ENCODE data around the gene NINJ2. TPM values are rescaled to one million over a fixed set of nuclear protein-coding genes. Genes with fewer than 3 reads are reported as not detected.

NINJ2 gene
- total RNA-seq, 4 donors from 2014 or later, result 0.78 to 9.0 (median 5.2) TPM

- no CpG with 5 or more reads among the region's 7 CpGs for WGBS, 2 donors (ENCODE audit: low coverage in 1 of 2)
- H3K4me3 ChIP-seq, result no peak overlapping the region
- H3K27me3 ChIP-seq, result peaks cover 8% of the 10 kb centered on the region
Observed at GRCh38 chr12:527241-527640, 136.0 kb downstream of the NINJ2 start.

DNA sequence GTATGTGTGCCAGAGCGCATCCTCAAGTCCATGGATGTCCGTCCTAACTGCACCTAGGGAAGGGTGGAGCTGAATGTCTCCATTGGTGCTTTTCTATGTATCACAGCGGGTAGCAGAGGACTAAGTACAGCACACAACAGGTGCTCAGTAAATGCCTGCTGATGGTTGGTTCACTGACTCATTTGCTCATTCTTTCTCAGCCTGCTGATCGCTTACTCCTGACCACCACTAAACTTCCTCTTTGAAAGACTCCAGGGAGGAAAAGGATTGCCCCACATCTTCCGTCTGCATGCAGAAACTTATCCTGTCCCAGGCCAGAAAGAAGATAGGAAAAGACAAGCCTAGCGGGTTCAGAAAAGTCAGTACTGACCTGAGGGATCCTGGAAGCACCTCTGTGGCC, 137.2 kb downstream of the NINJ2 start:
- Histone ChIP-seq H3K27me3 (peaks cover 16% of the 10 kb centered on the region), H3K27ac (no peak overlapping the region), H3K4me3 (no peak overlapping the region), H3K36me3 (no peaks in the 10 kb centered on the region), H3K9me3 (no peaks in the 10 kb centered on the region), H3K4me1 (no peaks in the 10 kb centered on the region)
- TF ChIP-seq POLR2A (IDR thresholded peaks at IDR 0.05), result no peak
- TF ChIP-seq EP300 (IDR thresholded peaks at IDR 0.05), result no peak
- no peak for TF ChIP-seq POLR2AphosphoS5 (IDR thresholded peaks at IDR 0.05)
- TF ChIP-seq, protein P1, sequence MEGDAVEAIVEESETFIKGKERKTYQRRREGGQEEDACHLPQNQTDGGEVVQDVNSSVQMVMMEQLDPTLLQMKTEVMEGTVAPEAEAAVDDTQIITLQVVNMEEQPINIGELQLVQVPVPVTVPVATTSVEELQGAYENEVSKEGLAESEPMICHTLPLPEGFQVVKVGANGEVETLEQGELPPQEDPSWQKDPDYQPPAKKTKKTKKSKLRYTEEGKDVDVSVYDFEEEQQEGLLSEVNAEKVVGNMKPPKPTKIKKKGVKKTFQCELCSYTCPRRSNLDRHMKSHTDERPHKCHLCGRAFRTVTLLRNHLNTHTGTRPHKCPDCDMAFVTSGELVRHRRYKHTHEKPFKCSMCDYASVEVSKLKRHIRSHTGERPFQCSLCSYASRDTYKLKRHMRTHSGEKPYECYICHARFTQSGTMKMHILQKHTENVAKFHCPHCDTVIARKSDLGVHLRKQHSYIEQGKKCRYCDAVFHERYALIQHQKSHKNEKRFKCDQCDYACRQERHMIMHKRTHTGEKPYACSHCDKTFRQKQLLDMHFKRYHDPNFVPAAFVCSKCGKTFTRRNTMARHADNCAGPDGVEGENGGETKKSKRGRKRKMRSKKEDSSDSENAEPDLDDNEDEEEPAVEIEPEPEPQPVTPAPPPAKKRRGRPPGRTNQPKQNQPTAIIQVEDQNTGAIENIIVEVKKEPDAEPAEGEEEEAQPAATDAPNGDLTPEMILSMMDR (IDR thresholded peaks at IDR 0.05), result no peak
- ATAC-seq, result no peak
- WGBS, 2 donors (ENCODE audit: low coverage in 1 of 2), result 67 to 72% methylated on average over 1 to 6 of the region's 6 CpGs

More at GRCh38 chr12:527241-527640, 136.0 kb downstream of the NINJ2 start:
- TF ChIP-seq, protein P1 (IDR thresholded peaks at IDR 0.05), result no peak
- TF ChIP-seq POLR2AphosphoS5 (IDR thresholded peaks at IDR 0.05) (no peak), EP300 (IDR thresholded peaks at IDR 0.05) (no peak)
- Histone ChIP-seq H3K4me1 (no peaks in the 10 kb centered on the region), H3K36me3 (no peaks in the 10 kb centered on the region), H3K9me3 (peaks cover 0 to 4% (median 0%) of the 10 kb centered on the region in 3 donors), H3K27ac (no peak overlapping the region)
- no peak for ATAC-seq

DNA sequence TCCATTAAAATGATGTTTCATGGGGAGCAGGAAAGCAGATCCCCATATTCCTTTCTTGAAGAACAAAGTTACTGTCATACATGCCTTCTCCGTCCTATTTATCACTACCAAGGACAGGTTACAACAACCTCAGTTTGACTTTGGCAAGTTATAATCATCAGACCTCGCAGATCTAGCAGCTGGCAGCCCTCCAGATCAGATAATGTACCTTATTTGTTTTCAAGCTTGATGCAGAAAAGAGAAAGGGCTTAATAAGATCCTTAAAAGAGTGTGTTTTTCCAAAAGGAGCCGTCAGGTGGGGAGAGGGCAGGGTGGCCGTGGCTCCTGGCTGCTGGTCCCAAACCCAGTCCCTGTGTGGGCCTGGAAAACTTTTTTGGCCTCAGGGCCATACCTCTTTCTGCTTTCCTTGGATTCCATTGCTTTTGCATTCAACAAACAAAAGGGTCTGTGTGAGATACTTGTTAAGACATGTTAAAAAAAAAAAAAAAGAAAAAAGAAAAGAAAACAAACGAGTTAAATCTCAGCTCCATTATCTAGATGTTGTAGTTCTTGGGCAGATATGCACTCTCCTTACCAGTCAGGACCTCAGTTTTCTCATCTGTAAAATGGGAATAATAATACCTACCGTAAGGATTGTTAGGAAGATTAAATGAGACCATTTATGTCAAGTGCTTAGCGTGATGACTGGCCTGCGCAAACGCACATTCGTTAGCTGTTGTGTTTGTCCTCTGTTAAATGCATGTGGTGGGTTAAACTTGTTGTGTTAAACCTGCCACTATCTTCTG, 138.9 kb downstream of the NINJ2 start:
- H3K4me3 ChIP-seq, result no peak overlapping the region
- no peak overlapping the region for H3K27ac ChIP-seq
- 71 to 77% methylated on average over 10 of the region's 10 CpGs for WGBS, 2 donors (ENCODE audit: low coverage in 1 of 2)
- H3K27me3 ChIP-seq, result peaks cover 32% of the 10 kb centered on the region
- no peaks in the 10 kb centered on the region for H3K36me3 ChIP-seq
- TF ChIP-seq, protein P1 (IDR thresholded peaks at IDR 0.05), result no peak
- TF ChIP-seq EP300 (IDR thresholded peaks at IDR 0.05) (no peak), POLR2AphosphoS5 (IDR thresholded peaks at IDR 0.05) (no peak), POLR2A (IDR thresholded peaks at IDR 0.05) (no peak)
- no peak for ATAC-seq
- H3K9me3 ChIP-seq, result no peaks in the 10 kb centered on the region
- H3K4me1 ChIP-seq, result no peaks in the 10 kb centered on the region

DNA sequence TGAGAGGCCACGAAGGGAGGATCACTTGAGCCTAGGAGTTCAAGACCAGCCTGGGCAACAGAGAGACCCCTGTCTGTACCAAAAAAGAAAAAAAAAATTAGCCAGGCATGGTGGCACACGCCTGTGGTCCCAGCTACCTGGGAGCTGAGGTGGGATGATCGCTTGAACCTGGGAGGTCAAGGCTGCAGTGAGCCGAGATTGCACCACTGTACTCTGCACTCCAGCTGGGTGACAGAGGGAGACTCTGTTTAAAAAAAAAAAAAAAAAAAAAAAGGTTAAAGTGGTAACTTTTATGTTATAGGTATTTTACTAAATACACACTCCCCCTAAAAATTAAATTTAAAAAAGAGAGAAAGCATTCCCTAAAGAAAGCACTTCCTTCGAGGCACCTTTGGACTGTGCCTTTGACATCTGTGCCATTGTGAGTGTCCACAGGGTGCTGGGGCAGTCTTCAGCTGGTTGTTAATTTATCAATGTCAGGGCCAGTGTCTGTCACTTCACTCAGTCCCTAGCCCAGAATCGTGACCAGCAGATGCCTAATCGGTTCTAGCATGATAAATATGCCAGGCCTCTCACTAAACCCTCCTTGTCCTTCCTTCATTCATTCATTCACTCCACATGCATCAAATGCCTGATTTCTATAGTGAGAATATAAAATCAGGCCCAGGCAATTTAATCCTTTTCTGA, 140.4 kb downstream of the NINJ2 start:
- Histone ChIP-seq H3K27ac (no peak overlapping the region), H3K9me3 (no peaks in the 10 kb centered on the region), H3K27me3 (peaks cover 38% of the 10 kb centered on the region), H3K36me3 (no peaks in the 10 kb centered on the region), H3K4me3 (no peak overlapping the region), H3K4me1 (no peaks in the 10 kb centered on the region)
- ATAC-seq, result no peak
- TF ChIP-seq, protein P1 (IDR thresholded peaks at IDR 0.05), result no peak
- TF ChIP-seq EP300 (IDR thresholded peaks at IDR 0.05) (no peak), POLR2A (IDR thresholded peaks at IDR 0.05) (no peak), POLR2AphosphoS5 (IDR thresholded peaks at IDR 0.05) (no peak)
- WGBS, 2 donors (ENCODE audit: low coverage in 1 of 2), result 42 to 76% methylated on average over 4 to 5 of the region's 7 CpGs

Data from gastroesophageal sphincter (tissue), 4 donors.